Measurements from ENCODE around the gene ABLIM3. TPM values are rescaled to one million over a fixed set of nuclear protein-coding genes. Genes with fewer than 3 reads are reported as not detected.

The ABLIM3 gene
- total and polyA plus RNA-seq, 2 of the 13 experiments (the other 11 are each of a cell fraction or from before 2014, with no cell fraction given) = 0.53 to 6.3 TPM

GRCh38 chr5:149151717-149152116, 10.4 kb downstream of the ABLIM3 start:
- no peaks in the 10 kb centered on the region for H3K9me3 ChIP-seq (ENCODE audit: low read length)
- no peaks in the 10 kb centered on the region for H3K27me3 ChIP-seq (ENCODE audit: control insufficient read depth in 1 of 2, insufficient read depth in 2 of 2, low read length in 2 of 2)
- DNase-seq (ENCODE audit: low spot score) (no peak), FAIRE-seq (no peak), ATAC-seq (peak; percentile 34)
- H3K9ac ChIP-seq (ENCODE audit: insufficient read depth, low read depth, low read length) = peak overlapping the region; percentile 50
- WGBS (ENCODE audit: low lambda C conversion rate) = 56% methylated on average over 3 of the region's 3 CpGs
- BruUV-seq (replicated peaks) = no TSS peak
- no peak overlapping the region for H2AFZ ChIP-seq (ENCODE audit: low read length)
- no peak for TF ChIP-seq NFE2 (CRISPR knock-in tag; IDR thresholded peaks at IDR 0.05)
- TF ChIP-seq ZNF337 (CRISPR knock-in tag; IDR thresholded peaks at IDR 0.05; ENCODE audit: borderline replicate concordance, low read depth) = no peak
- TF ChIP-seq, protein P1, sequence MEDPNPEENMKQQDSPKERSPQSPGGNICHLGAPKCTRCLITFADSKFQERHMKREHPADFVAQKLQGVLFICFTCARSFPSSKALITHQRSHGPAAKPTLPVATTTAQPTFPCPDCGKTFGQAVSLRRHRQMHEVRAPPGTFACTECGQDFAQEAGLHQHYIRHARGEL (CRISPR knock-in tag; IDR thresholded peaks at IDR 0.05) = no peak
- peak; percentile 49 for TF ChIP-seq CTCF (CRISPR knock-in tag; IDR thresholded peaks at IDR 0.05)
- TF ChIP-seq STAG1 (CRISPR knock-in tag; IDR thresholded peaks at IDR 0.05) = 0 out of 2 replicates have a peak, but pooled peaks have one; percentile 16
- peak; percentile 37; the same call in 1 of the 2 replicates for TF ChIP-seq ZSCAN31 (CRISPR knock-in tag; IDR thresholded peaks at IDR 0.05; ENCODE audit: low read depth)
- H4K20me1 ChIP-seq (ENCODE audit: insufficient read depth, low read length) = no peaks in the 10 kb centered on the region
- H3K27ac ChIP-seq (ENCODE audit: extremely low read length, insufficient read depth, low read length) = peak overlapping the region; percentile 84
- in situ Hi-C loops (cut with HindIII; ENCODE audit: extremely low pct_ligation_motif_present, low pct_unique_long_range_greater_than_20kb) = no loop called here
- ChIA-PET CTCF (ENCODE audit: low intra/inter-chr PET ratio, low total read pairs) (no interaction called here), POLR2A (interaction anchor here (1.1 to 8.0 kb wide), 4 partner anchors 10 to 22 kb away, joined by 5 to 89 read pairs (median 44); partner anchors contain the start of gene ABLIM3)
- peak overlapping the region in 1 of 3 experiments; percentile 1; a peak in 1 of 6 replicates for H3K4me3 ChIP-seq (replicated peaks in 1 of 3; ENCODE audit: insufficient read depth in 1 of 3, low read depth in 2 of 3, low read length in 3 of 3)
- H3K36me3 ChIP-seq (replicated peaks in 1 of 2; ENCODE audit: control insufficient read depth in 1 of 2, insufficient read depth in 2 of 2, low read length in 2 of 2) = no peaks in the 10 kb centered on the region
- H3K4me1 ChIP-seq (ENCODE audit: insufficient read depth, low read length) = peaks cover 89% of the 10 kb centered on the region
- H3K79me2 ChIP-seq (ENCODE audit: insufficient read depth, low read length) = no peaks in the 10 kb centered on the region
- intact Hi-C loops (cut with micrococcal nuclease; ENCODE audit: unreplicated experiment) = loop anchor here (1.0 kb wide), 2 partner anchors 9 to 11 kb away; no protein-coding TSS in a partner anchor
- peak overlapping the region; percentile 28 for H3K4me2 ChIP-seq (ENCODE audit: low read depth, low read length)
